Smooth muscle cell (in vitro differentiated cells): ENCODE measurements around the gene SRRD. TPM values are rescaled to one million over a fixed set of nuclear protein-coding genes. Genes with fewer than 3 reads are reported as not detected.

Experiments
- DNase-seq: peaks from one replicate; lab custom pipeline; 2025; ENCODE audit not compliant: unreplicated experiment; lab: John Stamatoyannopoulos, UW
- H2AFZ ChIP-seq: fragments of 200-600 bp; sonication (generic); 2 replicates; pipeline ENCODE4 v1.6.0; 2016; ENCODE audit warnings: antibody characterized with exemption, low read depth, mild to moderate bottlenecking
- H3F3A ChIP-seq: fragments of 200-600 bp; sonication (generic); 2 replicates; pipeline ENCODE4 v1.6.0; 2017; ENCODE audit warnings: antibody characterized with exemption, low read depth
- H3K27ac ChIP-seq: fragments of 200-600 bp; sonication (generic); 2 replicates; pipeline ENCODE4 v1.5.1; 2016; ENCODE audit warnings: low read depth, mild to moderate bottlenecking
- H3K27me3 ChIP-seq: fragments of 200-600 bp; sonication (generic); 2 replicates; pipeline ENCODE4 v1.6.1; 2016; ENCODE audit warnings: low read depth, mild to moderate bottlenecking
- H3K36me3 ChIP-seq: fragments of 200-600 bp; sonication (generic); 2 replicates; pipeline ENCODE4 v1.5.1; 2016; ENCODE audit warnings: low read depth
- H3K4me1 ChIP-seq: fragments of 200-600 bp; sonication (generic); 2 replicates; pipeline ENCODE4 v1.5.1; 2016; ENCODE audit warnings: low read depth
- H3K4me2 ChIP-seq: fragments of 200-600 bp; sonication (generic); 2 replicates; pipeline ENCODE4 v1.6.0; 2016; ENCODE audit warnings: mild to moderate bottlenecking
- H3K4me3 ChIP-seq: fragments of 200-600 bp; sonication (generic); 2 replicates; pipeline ENCODE4 v1.5.1; 2016; ENCODE audit warnings: mild to moderate bottlenecking
- H3K79me2 ChIP-seq: fragments of 200-600 bp; sonication (generic); 2 replicates; pipeline ENCODE4 v1.6.0; 2016; ENCODE audit warnings: low read depth, mild to moderate bottlenecking
- H3K9ac ChIP-seq: fragments of 200-600 bp; sonication (generic); 2 replicates; pipeline ENCODE4 v1.6.0; 2016; ENCODE audit warnings: low read depth
- H3K9me3 ChIP-seq: fragments of 200-600 bp; sonication (generic); replicated peaks from 2 replicates; pipeline ENCODE4 v1.5.1; 2016; ENCODE audit warnings: low read depth
- H4K20me1 ChIP-seq: fragments of 200-600 bp; sonication (generic); 2 replicates; pipeline ENCODE4 v1.6.0; 2016; ENCODE audit warnings: low read depth
- CTCF ChIP-seq: fragments of 200-600 bp; sonication (generic); IDR thresholded peaks from 2 replicates; pipeline ENCODE4 v1.5.1; 2017; ENCODE audit warnings: borderline replicate concordance, mild to moderate bottlenecking, antibody characterized with exemption; ENCODE audit not compliant: insufficient read depth, poor library complexity, severe bottlenecking
- WGBS: methylation state at CpG from one replicate; pipeline ENCODE4 v1.1.7; 2016; ENCODE audit warnings: low lambda C conversion rate; 5-methylcytosine and 5-hydroxymethylcytosine counted together
- polyA plus RNA-seq: library from polyadenylated mRNA; unstranded; fragments of >200 nt; fragmentation: Nextera tagmentation; extraction: Ambion mirVana; gene quantifications from 2 replicates; pipeline ENCODE4 v1.2.1, GENCODE V29; 2016
- total RNA-seq: library from RNA; depleted of rRNA; stranded (reverse); fragments of >200 nt; gene quantifications from 2 replicates; pipeline ENCODE4 v1.2.3, GENCODE V29; 2014

SRRD gene
- total and polyA plus RNA-seq, 2 experiments from 2014 or later: 20.7 to 34.5 TPM

DNA sequence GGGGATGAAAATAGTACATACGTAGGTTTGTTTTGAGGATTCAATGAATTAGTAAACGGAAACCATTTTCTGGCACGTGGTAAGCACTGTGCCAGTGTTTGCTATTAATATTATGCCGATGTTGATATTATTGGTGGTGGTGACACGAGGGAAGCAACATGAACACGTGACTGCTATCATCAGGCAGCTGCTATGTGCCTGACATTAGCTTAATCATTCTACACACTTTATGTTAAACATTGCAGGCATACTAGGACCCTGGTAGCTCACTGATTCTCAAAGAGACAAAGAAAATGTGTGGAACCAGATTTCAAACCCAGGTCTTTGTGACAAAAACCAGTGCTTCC lies 656 bp downstream of the SRRD start:
- Histone ChIP-seq H3K36me3 (peaks cover 6% of the 10 kb centered on the region), H3K9ac (peak overlapping the region; percentile 99), H2AFZ (peak overlapping the region; percentile 85), H3K4me3 (peak overlapping the region; percentile 84), H3K79me2 (peaks cover 21% of the 10 kb centered on the region), H3K9me3 (no peaks in the 10 kb centered on the region), H4K20me1 (no peaks in the 10 kb centered on the region), H3K27ac (peak overlapping the region; percentile 98), H3K4me2 (peak overlapping the region; percentile 96), H3K27me3 (no peaks in the 10 kb centered on the region), H3F3A (peaks cover 11% of the 10 kb centered on the region), H3K4me1 (peaks cover 25% of the 10 kb centered on the region)
- no peak for TF ChIP-seq CTCF
- DNase-seq: no peak
- 20% methylated on average over 6 of the region's 6 CpGs for WGBS

DNA sequence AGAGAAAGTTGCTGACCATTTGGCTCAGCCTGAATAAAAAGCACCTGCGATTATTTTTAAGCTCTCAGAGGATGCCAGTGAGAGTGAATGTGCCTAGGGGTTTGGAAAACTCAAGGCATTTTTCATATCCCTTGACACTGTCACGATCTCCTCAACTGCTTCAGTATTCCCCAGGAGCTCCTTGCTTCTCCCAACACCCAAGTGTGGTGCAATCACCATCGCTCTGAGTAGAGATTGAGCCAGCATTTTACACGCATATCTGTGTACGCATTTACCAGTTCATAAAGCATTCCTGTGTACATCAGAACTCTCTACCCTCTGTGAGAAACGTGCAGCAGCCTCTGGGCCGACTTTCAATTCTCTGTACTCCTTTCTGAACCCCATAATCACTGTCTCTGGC lies 1.3 kb downstream of the SRRD start:
- Histone ChIP-seq H3K79me2 (peaks cover 18% of the 10 kb centered on the region), H3K4me3 (peak overlapping the region; percentile 84), H4K20me1 (no peaks in the 10 kb centered on the region), H3K4me2 (peak overlapping the region; percentile 96), H3F3A (peaks cover 11% of the 10 kb centered on the region), H2AFZ (no peak overlapping the region), H3K27ac (peak overlapping the region; percentile 98), H3K9ac (peak overlapping the region; percentile 99), H3K36me3 (peaks cover 9% of the 10 kb centered on the region), H3K27me3 (no peaks in the 10 kb centered on the region), H3K9me3 (no peaks in the 10 kb centered on the region), H3K4me1 (peaks cover 25% of the 10 kb centered on the region)
- no peak for DNase-seq
- TF ChIP-seq CTCF: no peak
- WGBS: 89% methylated on average over 7 of the region's 7 CpGs

DNA sequence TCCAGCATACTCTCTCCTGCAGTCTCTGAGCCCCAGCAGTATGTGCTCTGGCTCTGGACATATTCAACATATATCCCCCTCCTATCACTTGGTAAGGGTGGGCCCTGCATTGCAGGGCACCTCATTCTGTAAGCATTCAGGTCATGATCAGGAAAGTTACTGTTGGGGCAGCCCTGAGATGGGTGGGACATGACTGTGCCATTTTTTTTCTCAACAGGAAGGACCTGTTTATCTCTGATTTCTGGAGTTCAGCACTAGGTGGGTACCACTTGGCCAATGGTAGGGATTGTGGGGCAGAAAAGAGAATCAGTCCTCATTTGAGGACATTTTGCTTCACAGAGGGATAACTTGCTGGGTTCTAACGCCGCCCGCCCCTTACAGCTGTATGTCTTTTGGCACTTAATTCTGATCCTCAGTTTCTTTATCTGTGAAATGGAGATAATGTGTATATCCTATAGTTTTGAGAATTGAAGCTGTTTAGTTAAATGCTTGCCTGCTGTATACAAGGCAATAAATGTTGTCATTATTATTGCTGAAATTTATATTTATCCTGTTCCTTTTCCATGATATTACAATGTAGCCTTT lies 2.2 kb downstream of the SRRD start:
- no peak for DNase-seq
- Histone ChIP-seq H3K36me3 (peaks cover 14% of the 10 kb centered on the region), H3K79me2 (peaks cover 18% of the 10 kb centered on the region), H3K4me3 (no peak overlapping the region), H2AFZ (no peak overlapping the region), H3K9me3 (no peaks in the 10 kb centered on the region), H3K27me3 (no peaks in the 10 kb centered on the region), H3K4me2 (no peak overlapping the region), H3K4me1 (peaks cover 25% of the 10 kb centered on the region), H3K27ac (peak overlapping the region; percentile 98), H3F3A (peaks cover 11% of the 10 kb centered on the region), H3K9ac (no peak overlapping the region), H4K20me1 (no peaks in the 10 kb centered on the region)
- 63% methylated on average over 3 of the region's 3 CpGs for WGBS
- no peak for TF ChIP-seq CTCF

DNA sequence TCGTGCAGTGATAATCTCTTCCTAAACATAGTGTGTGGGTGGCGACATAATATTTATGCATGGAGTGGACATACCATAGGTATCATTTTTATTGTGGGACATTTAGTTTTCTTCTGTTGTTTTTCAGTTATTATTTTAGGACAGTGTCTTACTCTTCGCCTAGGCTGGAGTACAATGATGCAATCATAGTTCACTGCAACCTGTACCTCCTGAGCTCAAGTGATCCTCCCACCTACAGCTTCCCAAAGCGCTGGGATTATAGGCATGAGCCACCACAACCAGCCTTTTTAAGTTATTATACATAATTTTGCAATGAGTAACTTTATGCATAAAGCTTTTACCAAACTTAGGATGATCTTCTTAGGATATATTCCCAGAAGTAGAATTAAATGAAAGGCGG lies 2.7 kb downstream of the SRRD start:
- Histone ChIP-seq H3K79me2 (peaks cover 18% of the 10 kb centered on the region), H3K4me2 (no peak overlapping the region), H3K9me3 (no peaks in the 10 kb centered on the region), H3K27me3 (no peaks in the 10 kb centered on the region), H3K4me3 (no peak overlapping the region), H2AFZ (no peak overlapping the region), H3F3A (peaks cover 11% of the 10 kb centered on the region), H3K36me3 (peaks cover 19% of the 10 kb centered on the region), H3K9ac (no peak overlapping the region), H3K4me1 (peaks cover 22% of the 10 kb centered on the region), H4K20me1 (no peaks in the 10 kb centered on the region), H3K27ac (no peak overlapping the region)
- DNase-seq: no peak
- 85% methylated on average over 5 of the region's 5 CpGs for WGBS
- TF ChIP-seq CTCF: no peak
